Natural killer cell treated with Interleukin-12 subunit alpha and Interleukin-12 subunit beta and Interleukin-15 and Interleukin-18, amount 100 ng/mL, for 72 hours (primary cell): ENCODE data around the gene PCP2. TPM values are rescaled to one million over a fixed set of nuclear protein-coding genes. Genes with fewer than 3 reads are reported as not detected.

Experiments
- ATAC-seq, 2 donors: fragments of 150-1000 bp; cut with Tn5 transposase in 1 of 2; sonication (Bioruptor Pico), chemical (Tn5 transposase) in 1 of 2; 2 replicates each; pipeline ENCODE4 v1.10.0; 2021
- DNase-seq: peaks from one replicate; pipeline ENCODE4 v3.0.0; 2022; ENCODE audit warnings: low spot score
- H3K27ac Mint-ChIP-seq, 2 donors: 1 replicate in 1 of 2; 2 replicates in 1 of 2; pipeline ENCODE4 v1.8.0; 2022; ENCODE audit warnings: mixed read lengths in 2 of 2, mild to moderate bottlenecking in 1 of 2, moderate library complexity in 1 of 2
- H3K27me3 Mint-ChIP-seq, 2 donors: 1 replicate in 1 of 2; 2 replicates in 1 of 2; pipeline ENCODE4 v1.8.0; 2022; ENCODE audit warnings: mixed read lengths in 2 of 2
- H3K36me3 Mint-ChIP-seq: one replicate; pipeline ENCODE4 v1.8.0; 2022; ENCODE audit warnings: mixed read lengths
- H3K4me1 Mint-ChIP-seq, 2 donors: 1 replicate in 1 of 2; 2 replicates in 1 of 2; pipeline ENCODE4 v1.8.0; 2022; ENCODE audit warnings: low read depth in 2 of 2, mixed read lengths in 2 of 2, mild to moderate bottlenecking in 1 of 2
- H3K4me3 Mint-ChIP-seq: one replicate; pipeline ENCODE4 v1.8.0; 2022; ENCODE audit warnings: mixed read lengths
- H3K9me3 Mint-ChIP-seq: 2 replicates; pipeline ENCODE4 v1.8.0; 2022; ENCODE audit warnings: mixed read lengths
- total RNA-seq, 2 donors: library from RNA; stranded (reverse); gene quantifications; one replicate each; pipeline ENCODE4 v1.2.3, GENCODE V29; 2022

The PCP2 gene
- total RNA-seq, 2 donors from 2014 or later = 1.2 to 1.5 TPM

GRCh38 chr19:7612282-7613274 is 20.9 kb downstream of the PCP2 start:
- peaks cover 0 to 2% of the 10 kb centered on the region in 2 donors for H3K27me3 Mint-ChIP-seq
- no peaks in the 10 kb centered on the region for H3K9me3 Mint-ChIP-seq
- DNase-seq (no peak), ATAC-seq (no peak)
- no peak overlapping the region for H3K4me3 Mint-ChIP-seq
- H3K36me3 Mint-ChIP-seq = no peaks in the 10 kb centered on the region
- no peak overlapping the region for H3K27ac Mint-ChIP-seq
- H3K4me1 Mint-ChIP-seq = no peaks in the 10 kb centered on the region

- Mint-ChIP-seq H3K36me3 (no peaks in the 10 kb centered on the region), H3K4me1 (no peaks in the 10 kb centered on the region), H3K27ac (no peak overlapping the region), H3K4me3 (no peak overlapping the region), H3K27me3 (peaks cover 0 to 2% of the 10 kb centered on the region in 2 donors), H3K9me3 (no peaks in the 10 kb centered on the region)
- peak in 1 of 2 donors; percentile 22 for ATAC-seq
- DNase-seq = no peak
Observed at GRCh38 chr19:7611541-7612279, 21.8 kb downstream of the PCP2 start.

GRCh38 chr19:7610491-7611240 is 22.9 kb downstream of the PCP2 start:
- Mint-ChIP-seq H3K27me3 (peaks cover 0 to 2% of the 10 kb centered on the region in 2 donors), H3K36me3 (no peaks in the 10 kb centered on the region), H3K27ac (no peak overlapping the region), H3K9me3 (no peaks in the 10 kb centered on the region), H3K4me1 (peaks cover 0 to 1% of the 10 kb centered on the region in 2 donors), H3K4me3 (no peak overlapping the region)
- no peak for ATAC-seq
- DNase-seq = no peak

- no peak for DNase-seq
- peaks cover 0 to 9% of the 10 kb centered on the region in 2 donors for H3K27me3 Mint-ChIP-seq
- no peaks in the 10 kb centered on the region for H3K36me3 Mint-ChIP-seq
- H3K4me1 Mint-ChIP-seq = peaks cover 0 to 4% of the 10 kb centered on the region in 2 donors
- no peaks in the 10 kb centered on the region for H3K9me3 Mint-ChIP-seq
- H3K27ac Mint-ChIP-seq = no peak overlapping the region
- ATAC-seq = no peak
- H3K4me3 Mint-ChIP-seq = no peak overlapping the region
Observed at GRCh38 chr19:7607874-7608560, 25.5 kb downstream of the PCP2 start.

GRCh38 chr19:7607212-7607873 is 26.2 kb downstream of the PCP2 start:
- H3K9me3 Mint-ChIP-seq = no peaks in the 10 kb centered on the region
- H3K4me3 Mint-ChIP-seq = no peak overlapping the region
- ATAC-seq = no peak
- H3K27ac Mint-ChIP-seq = no peak overlapping the region
- H3K36me3 Mint-ChIP-seq = no peaks in the 10 kb centered on the region
- H3K4me1 Mint-ChIP-seq = peaks cover 0 to 4% of the 10 kb centered on the region in 2 donors
- no peak for DNase-seq
- H3K27me3 Mint-ChIP-seq = peaks cover 3 to 9% of the 10 kb centered on the region in 2 donors

GRCh38 chr19:7606289-7606688 is 27.2 kb downstream of the PCP2 start:
- Mint-ChIP-seq H3K9me3 (no peaks in the 10 kb centered on the region), H3K27ac (no peak overlapping the region), H3K36me3 (no peaks in the 10 kb centered on the region), H3K4me3 (no peak overlapping the region), H3K27me3 (peaks cover 9 to 13% of the 10 kb centered on the region in 2 donors), H3K4me1 (peaks cover 0 to 8% of the 10 kb centered on the region in 2 donors)
- DNase-seq (no peak), ATAC-seq (no peak)

GRCh38 chr19:7605490-7606222 is 27.9 kb downstream of the PCP2 start:
- H3K27ac Mint-ChIP-seq = no peak overlapping the region
- H3K4me3 Mint-ChIP-seq = no peak overlapping the region
- DNase-seq (no peak), ATAC-seq (peak; percentile 61 to 68)
- peaks cover 0 to 8% of the 10 kb centered on the region in 2 donors for H3K4me1 Mint-ChIP-seq
- no peaks in the 10 kb centered on the region for H3K9me3 Mint-ChIP-seq
- H3K36me3 Mint-ChIP-seq = no peaks in the 10 kb centered on the region
- H3K27me3 Mint-ChIP-seq = peaks cover 9 to 13% of the 10 kb centered on the region in 2 donors

GRCh38 chr19:7603919-7604318 is 29.6 kb downstream of the PCP2 start:
- Mint-ChIP-seq H3K27me3 (peaks cover 9 to 14% of the 10 kb centered on the region in 2 donors), H3K36me3 (no peaks in the 10 kb centered on the region), H3K27ac (no peak overlapping the region), H3K4me1 (peaks cover 0 to 8% of the 10 kb centered on the region in 2 donors), H3K9me3 (no peaks in the 10 kb centered on the region), H3K4me3 (no peak overlapping the region)
- no peak for ATAC-seq
- no peak for DNase-seq

GRCh38 chr19:7602935-7603497 is 30.5 kb downstream of the PCP2 start:
- no peaks in the 10 kb centered on the region for H3K36me3 Mint-ChIP-seq
- H3K27ac Mint-ChIP-seq = no peak overlapping the region
- no peak for DNase-seq
- no peak overlapping the region for H3K4me3 Mint-ChIP-seq
- ATAC-seq = no peak
- no peaks in the 10 kb centered on the region for H3K9me3 Mint-ChIP-seq
- H3K27me3 Mint-ChIP-seq = peaks cover 14 to 18% of the 10 kb centered on the region in 2 donors
- peaks cover 0 to 8% of the 10 kb centered on the region in 2 donors for H3K4me1 Mint-ChIP-seq

GRCh38 chr19:7602240-7602934 is 31.1 kb downstream of the PCP2 start:
- Mint-ChIP-seq H3K36me3 (no peaks in the 10 kb centered on the region), H3K9me3 (no peaks in the 10 kb centered on the region), H3K4me1 (peaks cover 0 to 8% of the 10 kb centered on the region in 2 donors), H3K27ac (no peak overlapping the region), H3K27me3 (peaks cover 20 to 22% of the 10 kb centered on the region in 2 donors), H3K4me3 (no peak overlapping the region)
- DNase-seq (no peak), ATAC-seq (no peak)

- Mint-ChIP-seq H3K9me3 (no peaks in the 10 kb centered on the region), H3K27me3 (peaks cover 22 to 24% of the 10 kb centered on the region in 2 donors), H3K36me3 (no peaks in the 10 kb centered on the region), H3K4me1 (peaks cover 0 to 7% of the 10 kb centered on the region in 2 donors), H3K27ac (no peak overlapping the region), H3K4me3 (no peak overlapping the region)
- ATAC-seq = no peak
- DNase-seq = no peak
Observed at GRCh38 chr19:7600721-7601120, 32.8 kb downstream of the PCP2 start.
